Limb (tissue), 2 donors: ENCODE data around the gene CDX2.
"Not testable (repeated sequence)": the region's sequence is repeated elsewhere in the genome, so short reads cannot be mapped to it uniquely, and the experiment has no call there.

Source experiments
- DNase-seq, 2 donors: peaks; one replicate each; pipeline ENCODE4 v3.0.0-alpha.2; 2016; ENCODE audit errors: extremely low spot score in 2 of 2

Gene CDX2

GRCh38 chr13:27964741-27965323 lies 4.3 kb downstream of the CDX2 start:
- DNase-seq, result no peak

DNA sequence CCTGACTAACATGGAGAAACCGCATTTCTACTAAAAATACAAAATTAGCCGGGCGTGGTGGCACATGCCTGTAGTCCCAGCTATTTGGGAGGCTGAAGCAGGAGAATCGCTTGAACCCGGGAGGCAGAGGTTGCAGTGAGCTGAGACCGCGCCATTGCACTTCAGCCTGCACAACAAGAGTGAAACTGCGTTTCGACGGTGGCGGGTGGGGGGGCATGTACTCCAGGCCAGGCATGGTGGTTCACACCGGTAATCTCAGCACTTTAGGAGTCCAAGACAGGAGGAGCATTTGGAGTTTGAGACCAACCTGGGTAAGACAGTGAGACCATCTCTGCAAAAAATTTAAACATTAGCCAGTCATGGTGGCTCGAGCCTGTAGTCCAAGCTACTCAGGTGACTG lies 4.9 kb downstream of the CDX2 start:
- not testable (repeated sequence) for DNase-seq

DNA sequence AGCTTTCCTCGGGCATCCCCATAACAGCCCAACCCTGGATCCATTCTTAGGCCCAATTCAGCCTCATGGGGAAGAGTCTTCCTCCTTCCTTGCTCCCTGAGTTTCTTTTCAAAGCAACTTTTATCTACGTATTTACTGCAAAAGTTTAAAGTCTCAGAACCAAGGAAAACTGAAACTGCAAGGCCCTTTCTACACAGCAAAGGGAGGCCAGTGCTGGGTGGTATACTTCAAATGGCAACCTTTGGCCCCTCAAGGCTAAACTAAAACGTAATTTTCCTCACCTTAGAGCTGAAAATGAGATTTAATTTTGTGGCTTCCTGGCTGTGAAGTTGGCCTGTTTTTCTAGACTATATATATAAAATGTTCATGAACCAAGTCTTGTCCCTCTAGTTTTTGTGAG lies 5.6 kb downstream of the CDX2 start:
- no peak for DNase-seq

GRCh38 chr13:27962982-27963381 lies 6.1 kb downstream of the CDX2 start:
- DNase-seq, result no peak

DNA sequence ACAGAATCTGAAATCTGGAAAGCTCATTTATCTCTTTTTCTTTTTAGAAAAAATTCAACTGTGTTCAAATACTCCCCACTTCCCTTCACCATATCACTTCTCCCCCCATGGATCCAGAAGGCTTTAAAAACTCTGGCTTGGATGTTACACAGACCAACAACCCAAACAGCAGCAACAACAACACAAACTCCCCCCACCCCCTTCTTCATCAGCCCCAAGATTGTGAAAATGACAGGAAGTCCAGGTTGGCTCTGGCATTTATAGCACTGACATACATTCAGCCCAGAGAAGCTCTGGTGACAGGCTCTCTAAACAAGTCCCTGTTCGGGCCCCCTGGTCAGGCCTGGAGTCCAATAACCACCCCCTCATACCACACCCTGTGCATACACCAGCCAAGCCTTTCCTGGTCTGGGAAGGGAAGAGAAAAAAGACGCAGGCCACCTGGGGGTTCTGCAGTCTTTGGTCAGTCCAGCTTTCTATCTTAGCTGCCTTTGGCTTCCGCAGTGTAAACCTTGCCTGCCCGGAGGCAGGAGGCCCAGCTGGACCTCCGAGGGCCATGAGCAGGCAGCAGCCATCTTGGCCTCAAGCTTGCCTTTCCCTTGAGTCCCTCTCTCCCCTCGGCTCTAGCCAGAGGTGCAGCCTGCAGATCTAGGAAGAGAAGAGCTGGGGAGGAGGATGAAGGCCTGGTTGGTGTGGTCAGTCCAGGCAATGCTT lies 6.8 kb downstream of the CDX2 start:
- DNase-seq, result no peak

- DNase-seq, result no peak
These were observed 7.7 kb downstream of the CDX2 start for GRCh38 chr13:27961227-27962085.

GRCh38 chr13:27960362-27961226 lies 8.5 kb downstream of the CDX2 start:
- peak in 1 of 2 donors; percentile 66 for DNase-seq

DNA sequence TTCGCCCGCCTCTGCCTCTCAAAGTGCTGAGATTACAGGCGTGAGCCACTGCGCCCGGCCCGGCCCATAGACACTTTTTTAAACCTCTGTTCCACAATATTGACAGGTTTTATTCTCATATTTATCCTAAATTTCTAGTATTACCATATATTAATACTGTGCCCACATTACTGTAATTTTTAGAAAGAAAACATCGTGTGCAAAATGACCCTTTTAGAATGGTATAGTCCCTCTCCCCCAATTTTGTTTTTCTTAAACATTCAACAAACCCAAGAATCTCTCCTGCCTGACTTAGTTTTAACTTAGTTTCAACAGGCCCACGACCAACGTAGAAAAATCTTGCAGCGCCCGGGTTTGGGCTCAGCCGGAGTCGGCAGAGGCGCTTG lies 9.1 kb downstream of the CDX2 start:
- no peak for DNase-seq

DNA sequence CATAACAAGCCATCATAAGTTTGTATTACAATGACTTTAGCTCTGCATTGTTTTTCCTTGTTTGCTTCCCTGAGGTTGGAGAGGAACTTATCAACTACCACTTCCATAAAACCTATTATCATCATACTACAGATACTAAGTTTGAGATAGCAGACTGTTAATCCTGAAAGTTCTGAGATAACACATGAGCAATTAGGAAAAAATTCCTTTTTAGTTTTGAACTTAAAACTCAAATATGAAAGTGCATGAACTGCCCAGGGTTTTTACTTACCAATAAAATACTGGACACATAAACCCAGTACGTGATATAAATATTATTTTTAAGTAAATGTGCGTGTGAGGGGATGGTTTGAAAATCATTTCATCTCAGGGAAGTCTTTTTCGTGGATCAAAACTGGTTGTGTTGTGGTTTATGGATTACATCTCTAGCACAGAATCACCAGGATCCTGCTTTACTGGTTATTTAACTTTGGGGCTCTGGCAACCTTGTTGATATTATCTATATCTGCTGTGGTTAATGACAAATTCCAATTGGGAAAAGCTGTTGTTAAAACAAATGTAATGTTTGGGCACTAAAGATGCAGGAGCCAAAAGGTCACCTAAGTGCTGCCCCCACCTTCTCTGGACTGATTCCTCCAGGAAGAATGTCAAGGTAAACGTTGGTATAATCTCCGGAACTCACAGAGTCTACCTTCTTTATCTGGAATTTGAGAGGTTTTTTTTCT lies 12.4 kb downstream of the CDX2 start:
- no peak for DNase-seq

DNA sequence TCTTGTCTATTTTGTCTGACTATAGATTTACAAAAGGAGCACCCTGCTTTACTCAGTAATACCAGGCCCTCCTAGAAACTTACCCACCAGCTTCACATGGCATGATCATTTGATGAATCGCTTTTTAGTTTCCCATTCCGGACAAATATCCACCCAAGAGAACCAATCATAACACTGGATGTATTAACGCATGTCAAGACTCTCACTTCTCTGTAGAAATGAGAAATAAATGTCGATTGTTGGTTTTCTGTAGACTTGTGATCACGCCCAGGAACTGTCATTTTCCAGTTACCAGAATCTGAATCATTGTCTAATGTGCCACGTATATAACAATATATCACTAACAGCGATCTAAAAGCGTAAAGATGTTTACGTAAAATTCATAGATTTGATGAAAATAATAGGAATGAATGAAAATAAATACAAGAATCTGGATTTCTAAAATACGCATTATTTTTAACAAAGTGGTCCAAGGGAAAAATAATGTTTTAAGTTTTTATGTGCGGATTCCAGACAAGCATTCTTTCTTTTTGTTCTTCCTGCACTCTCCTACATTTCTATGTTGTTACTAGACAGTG lies 14.0 kb downstream of the CDX2 start:
- DNase-seq, result no peak

GRCh38 chr13:27954406-27954851 lies 14.7 kb downstream of the CDX2 start:
- DNase-seq, result no peak

DNA sequence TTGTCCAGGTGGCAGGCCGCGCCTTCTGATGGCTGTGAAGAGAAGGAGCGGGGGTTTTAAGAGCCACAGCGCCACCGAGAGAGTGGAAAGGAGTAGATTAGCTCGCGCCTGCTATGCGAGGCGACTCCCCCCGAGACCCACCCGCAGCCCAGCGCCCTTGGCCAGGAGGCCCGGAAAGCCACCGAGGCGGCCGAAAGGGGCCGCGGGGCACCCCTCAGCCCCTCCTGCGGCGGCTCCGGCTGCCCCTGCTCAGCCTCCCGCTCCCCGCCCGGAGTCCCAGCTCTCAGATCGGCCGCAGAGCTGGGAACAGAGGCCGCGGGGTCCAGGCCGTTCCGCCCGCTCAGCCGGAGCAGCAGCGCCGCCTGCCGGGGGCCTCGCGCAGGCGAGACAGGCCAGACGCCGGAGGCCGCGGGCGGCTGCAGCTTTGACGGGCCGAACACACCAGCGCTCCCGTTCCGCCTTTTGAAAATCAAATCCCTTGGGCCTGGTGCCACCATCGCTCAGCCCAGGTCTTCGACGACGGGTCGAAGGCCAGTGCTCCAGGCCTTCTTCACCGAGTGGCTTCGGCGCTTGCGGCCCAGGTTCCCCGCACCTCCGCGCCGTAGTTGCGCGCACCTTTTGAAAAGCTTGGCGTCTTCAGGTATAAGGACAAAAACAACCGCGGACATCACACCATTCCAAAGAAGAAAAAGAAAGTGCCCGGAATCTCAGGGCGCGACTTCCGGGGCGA lies 15.3 kb downstream of the CDX2 start:
- DNase-seq, result peak; percentile 68 to 89

DNA sequence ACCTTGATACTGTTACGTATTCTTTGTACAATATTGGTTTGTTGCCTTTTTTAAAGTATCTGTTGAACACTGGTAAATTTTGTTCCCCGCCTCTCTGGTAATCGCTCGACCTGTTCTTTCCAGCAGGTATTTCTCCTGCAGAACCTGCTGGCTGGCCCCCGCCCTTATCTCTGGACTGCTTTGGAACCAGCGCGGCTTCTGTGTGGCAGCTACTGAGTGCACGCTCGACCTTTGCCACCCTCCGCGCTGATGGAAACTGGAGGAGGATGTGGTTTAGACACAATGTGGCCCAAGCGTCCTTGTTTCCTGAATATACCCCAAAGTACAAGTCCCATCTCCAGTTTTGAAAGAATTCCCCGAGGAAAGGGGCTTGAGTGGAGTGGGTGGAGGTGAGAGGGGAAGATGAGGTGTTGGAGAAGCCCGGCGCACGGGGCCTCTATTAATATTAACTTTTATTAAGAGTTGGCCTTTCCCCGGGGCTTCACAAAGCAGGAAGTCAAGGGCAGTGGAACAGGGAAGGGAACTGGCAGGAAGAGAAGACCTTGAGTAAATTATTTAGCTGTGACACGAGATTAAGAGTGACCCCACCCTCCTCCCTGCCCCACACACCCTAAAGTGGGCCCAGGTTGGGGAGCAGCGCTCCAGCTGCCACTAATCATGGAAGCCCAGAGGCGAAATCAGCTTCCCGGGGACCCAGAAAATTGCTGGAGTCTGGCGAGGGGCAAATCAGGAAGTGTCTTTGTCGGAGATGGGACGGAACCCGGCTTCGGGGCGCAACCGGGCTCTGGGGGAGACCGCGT lies 16.0 kb downstream of the CDX2 start:
- DNase-seq, result no peak

DNA sequence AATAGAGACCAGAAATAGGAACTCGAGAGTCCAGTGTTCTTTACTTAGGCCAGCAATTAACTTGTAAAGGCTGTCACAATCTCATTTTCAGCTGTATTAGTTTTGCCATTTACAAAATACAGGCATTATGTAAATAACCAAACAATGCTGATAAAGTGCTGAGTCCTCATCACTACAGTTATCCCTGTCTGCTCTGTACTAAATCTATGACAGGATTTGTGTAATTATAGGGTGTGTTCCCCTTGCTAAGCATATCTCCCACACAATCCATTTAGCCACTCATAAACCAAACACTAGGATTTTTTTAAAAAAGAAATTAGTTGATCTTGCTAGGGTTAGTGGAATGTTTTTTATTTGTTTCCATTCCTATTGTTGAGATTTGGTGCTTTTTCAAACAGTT lies 26.1 kb downstream of the CDX2 start:
- no peak for DNase-seq

DNA sequence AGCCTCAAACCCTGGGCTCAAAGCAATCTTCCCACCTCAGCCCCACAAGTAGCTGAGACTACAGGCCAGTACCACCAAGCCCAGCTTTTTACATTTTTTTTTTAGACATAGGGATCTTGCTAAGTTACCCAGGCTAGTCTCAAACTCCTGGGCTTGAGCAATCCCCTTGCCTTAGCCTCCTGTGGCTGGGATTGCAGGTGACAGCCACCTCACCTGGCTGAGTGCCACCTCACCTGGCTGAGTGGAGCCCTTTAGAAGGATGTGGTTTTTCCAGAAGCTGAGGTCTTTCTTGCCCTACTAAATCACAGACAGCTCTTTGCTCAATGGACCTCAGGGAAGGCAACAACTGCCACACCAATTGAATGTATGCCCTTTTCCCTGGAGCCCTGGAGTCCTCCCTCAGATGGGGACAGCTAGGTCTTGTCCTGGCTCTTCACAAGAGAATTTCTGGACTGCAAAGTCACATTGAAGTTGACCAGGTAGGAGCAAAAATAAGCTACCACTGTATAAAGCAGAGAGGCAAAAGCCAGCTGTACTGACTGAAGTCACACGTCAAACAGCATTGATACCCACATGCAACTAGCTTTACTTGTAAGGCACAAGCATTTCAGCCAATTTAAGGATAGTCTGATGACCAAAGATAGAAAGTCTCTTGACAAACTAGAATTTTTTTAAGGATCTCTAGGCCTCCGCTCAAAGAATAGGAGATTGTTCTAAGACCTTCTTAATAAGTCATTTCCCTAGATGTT lies 35.4 kb downstream of the CDX2 start:
- no peak for DNase-seq

- no peak for DNase-seq
These were observed 36.0 kb downstream of the CDX2 start for GRCh38 chr13:27933118-27933517.

DNA sequence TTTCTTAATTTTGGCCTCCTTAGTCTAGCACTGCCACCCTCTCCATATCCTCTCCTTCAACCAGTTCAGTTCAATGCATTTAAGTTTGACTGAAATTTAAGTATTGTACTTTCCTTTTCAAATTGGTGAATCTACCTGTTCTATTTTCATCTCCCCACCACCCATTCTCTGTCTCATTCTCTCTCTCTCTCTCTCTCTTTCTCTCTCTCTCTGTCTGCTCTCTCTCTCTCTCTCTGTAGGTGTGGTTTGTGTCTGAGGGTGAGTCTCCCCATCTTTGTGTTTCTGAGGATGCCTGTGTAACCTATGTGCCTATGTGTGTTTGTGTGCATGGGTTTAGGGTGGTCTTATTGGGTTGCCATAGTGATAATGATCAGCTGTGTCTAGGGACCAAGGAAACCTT lies 39.2 kb downstream of the CDX2 start:
- no peak for DNase-seq
